HCEC 1CT (cell line): Measurements from ENCODE around the gene CNOT6.
"Not testable (repeated sequence)": the region's sequence is repeated elsewhere in the genome, so short reads cannot be mapped to it uniquely, and the experiment has no call there.

ENCODE experiments used
- DNase-seq: peaks from one replicate; pipeline ENCODE4 v3.0.0-alpha.2; 2017

The CNOT6 gene

DNA sequence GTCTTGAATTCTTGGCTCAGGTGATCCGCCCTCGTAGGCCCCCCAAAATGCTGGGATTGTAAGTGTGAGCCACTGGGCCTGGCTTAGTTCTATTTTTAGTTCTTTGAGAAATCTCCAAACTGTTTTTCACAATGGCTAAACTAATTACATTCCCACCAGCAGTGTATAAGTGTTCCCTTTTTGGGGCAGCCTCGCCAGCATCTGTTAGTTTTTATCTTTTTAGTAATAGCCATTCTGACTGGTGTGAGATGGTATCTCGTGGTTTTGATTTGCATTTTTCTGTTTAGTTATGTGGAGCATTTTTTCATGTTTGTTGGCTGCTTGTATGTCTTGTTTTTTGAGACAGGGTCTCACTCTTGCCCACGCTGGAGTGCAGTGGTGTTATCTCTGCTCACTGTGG is 28.2 kb downstream of the CNOT6 start:
- no peak for DNase-seq

DNA sequence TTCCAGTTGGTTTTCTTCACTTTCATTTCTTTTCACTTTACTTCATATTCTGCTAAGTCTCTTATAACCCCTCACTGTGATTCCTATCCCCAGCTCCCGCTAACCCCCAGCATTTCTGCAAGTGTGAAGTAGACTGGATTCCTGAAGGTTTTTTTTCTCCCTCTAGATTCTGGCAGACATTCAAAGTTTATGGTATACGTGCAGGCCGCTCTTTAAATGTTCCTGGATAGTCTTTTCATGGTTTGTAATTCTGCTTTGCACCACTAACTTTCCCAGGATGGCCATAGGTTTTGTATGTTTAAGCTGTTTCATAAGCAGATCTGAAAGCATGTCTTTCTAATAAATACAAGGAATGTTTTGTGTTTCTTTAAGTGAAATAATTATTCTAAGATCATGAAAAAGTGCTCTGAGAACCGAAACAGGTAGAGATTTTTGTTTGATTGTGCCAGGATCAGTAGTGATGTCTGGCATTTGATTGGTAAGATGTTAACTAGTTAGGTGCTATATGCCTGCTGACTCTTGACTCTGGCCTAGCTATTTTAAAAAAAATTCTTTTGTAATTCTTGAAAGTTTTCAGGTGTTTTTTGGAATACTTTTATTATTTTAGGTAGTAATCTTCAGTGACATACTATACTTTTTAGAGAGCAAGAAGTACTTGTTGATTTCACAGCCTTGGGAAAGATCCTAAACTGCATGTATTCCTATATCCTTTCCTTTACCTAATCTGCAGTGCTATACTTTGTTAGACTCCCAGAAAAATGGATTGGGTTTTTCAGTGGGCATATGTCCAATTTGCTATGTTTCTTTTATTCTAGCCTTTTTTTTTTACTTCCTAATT is 29.7 kb downstream of the CNOT6 start:
- no peak for DNase-seq

DNA sequence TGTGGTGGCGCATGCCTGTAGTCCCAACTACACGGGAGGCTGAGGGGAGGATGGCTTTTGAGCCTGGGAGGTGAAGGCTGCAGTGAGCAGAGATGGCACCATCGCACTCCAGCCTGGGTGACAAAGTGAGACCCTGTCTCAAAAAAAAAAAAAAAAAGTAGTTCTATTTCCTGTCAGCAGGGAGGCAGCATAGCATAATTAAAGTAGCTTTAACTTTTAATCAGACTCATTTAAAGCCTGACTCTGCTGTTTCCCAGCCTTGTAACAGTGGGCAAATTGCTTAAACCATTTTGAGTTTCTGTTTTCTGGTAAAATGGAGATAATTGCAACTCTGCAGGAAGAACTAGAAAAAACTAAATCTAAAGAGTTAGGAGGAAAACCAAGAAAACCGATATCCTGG is 31.2 kb downstream of the CNOT6 start:
- DNase-seq, result no peak

DNA sequence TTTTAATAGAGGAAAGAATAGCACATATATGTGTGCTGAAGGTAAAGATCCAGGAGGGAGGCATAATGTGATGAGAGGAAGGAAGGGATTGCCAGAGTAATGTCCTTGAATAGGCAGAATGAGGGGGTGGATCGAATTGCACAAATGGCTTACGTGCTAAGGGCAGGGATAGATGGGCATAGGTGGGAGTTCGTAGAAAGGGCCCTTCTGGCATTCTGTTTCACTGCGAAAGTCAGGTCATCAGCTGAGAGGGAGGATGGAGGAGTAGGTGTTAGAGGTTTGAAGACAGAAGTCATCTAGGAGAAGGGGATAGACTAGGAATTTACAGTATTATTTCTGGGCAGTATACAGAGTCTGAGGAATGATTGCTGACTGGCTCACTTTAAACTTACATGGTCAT is 32.1 kb downstream of the CNOT6 start:
- DNase-seq, result no peak

DNA sequence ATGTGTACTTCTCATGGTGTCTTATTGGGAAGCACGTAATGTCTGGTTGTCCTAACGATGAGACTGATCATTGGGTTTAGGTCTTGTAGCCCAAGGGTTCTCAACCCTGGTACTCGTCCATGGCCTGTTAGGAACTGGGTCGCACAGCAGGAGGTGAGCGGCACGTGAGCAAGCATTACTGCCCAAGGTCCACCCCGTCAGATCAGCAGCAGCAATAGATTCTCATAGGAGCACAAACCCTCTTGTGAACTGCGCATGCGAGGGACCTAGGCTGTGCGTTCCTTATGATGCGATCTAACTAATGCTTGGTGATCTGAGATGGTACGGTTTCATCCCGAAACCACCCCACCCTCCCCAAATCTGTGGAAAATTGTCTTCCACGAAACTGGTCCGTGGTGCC is 33.5 kb downstream of the CNOT6 start:
- DNase-seq, result no peak

DNA sequence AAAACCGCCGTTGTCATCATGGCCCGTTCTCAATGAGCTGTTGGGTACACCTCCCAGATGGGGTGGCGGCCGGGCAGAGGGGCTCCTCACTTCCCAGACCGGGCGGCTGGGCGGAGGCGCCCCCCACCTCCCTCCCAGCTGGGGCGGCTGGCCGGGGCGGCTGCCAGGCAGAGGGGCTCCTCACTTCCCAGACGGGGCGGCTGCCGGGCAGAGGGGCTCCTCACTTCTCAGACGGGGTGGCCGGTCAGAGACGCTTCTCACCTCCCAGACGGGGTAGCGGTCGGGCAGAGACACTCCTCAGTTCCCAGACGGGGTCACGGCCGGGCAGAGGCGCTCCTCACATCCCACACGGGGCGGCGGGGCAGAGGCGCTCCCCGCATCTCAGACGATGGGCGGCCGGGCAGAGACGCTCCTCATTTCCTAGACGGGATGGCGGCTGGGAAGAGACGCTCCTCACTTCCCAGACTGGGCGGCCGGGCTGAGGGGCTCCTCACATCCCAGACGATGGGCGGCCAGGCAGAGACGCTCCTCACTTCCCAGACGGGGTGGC is 36.9 kb downstream of the CNOT6 start:
- not testable (repeated sequence) for DNase-seq

DNA sequence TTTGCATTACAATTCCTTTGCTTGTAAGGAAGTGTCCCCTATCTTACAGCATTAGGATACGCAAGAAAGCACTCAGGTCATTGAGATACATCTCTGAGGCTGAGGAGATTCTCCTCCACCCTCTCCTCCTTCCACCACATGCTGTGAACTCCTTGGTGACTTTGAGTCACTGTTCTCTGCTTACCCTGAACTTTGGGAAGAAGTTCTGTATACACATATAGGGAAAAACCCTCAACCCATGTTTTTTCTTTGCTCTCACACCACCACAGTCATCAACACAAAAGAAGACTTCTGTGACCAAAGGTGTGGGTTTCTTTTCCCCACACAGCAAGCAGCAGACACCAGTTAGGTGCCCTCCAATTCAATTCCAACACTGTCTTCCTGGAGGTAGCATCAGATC is 38.1 kb downstream of the CNOT6 start:
- no peak for DNase-seq

DNA sequence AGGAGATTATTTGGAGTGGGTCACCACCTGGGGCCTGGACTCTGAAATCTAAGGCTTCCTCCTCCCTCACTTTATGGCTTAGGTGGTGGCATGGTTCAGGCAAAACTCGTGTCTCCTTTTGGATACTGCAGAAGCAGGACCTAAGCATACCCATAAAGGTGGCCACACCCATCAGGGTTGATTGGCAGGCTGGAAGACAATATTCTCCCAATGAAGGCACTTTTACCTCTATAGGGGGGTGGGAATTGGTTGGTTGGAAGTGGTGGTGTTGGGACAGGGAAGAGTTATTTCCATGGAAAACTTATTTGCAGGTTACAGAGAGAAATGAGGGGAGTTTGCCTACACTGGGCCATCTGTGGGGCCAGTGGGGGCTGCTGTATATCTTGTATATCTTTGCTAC is 39.7 kb downstream of the CNOT6 start:
- no peak for DNase-seq

DNA sequence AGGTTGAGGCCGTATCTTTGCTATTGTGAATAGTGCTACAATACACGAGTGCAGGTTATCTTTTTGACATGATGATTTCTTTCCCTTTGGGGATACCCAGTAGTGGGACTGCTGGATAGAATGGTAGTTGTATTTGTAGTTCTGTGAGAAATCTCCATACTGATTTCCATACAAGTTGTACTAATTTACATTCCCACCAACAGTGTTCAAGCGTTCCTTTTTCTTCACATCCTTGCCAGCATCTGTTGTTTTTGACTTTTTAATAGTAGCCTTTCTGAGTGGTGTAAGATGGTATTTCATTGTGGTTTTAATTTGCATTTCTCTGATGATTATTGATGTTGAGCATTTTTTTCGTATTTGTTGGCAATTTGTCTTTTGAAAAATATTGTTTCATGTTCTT is 41.4 kb downstream of the CNOT6 start:
- no peak for DNase-seq

DNA sequence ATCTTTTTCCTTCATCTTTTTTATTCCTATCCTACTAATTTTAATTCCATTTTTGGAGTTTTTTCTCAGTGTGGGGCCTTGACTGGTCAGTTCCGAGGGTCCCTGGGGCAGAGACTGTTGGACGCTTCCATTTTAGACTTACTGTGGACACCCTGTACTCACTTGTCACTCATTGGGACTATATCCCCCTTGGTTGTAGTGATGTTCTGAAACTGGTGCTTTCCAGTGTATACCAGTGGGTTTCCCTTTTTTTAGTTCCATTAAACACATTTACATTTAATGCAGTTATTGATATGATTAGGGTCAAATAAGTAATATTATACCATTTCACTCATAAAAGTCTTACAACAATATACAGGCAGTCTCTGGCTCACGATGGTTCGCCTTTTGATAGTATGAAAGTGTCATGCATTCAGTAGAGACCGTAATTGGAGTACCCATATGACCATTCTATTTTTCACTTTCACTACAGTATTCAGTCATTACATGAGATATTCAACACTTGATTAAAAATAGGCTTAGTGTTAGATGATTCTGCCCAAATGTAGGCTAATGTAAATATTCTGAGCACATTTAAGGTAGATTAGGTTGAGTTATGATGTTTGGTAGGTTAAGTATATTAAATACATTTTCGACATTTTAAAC is 46.0 kb downstream of the CNOT6 start:
- DNase-seq, result no peak

DNA sequence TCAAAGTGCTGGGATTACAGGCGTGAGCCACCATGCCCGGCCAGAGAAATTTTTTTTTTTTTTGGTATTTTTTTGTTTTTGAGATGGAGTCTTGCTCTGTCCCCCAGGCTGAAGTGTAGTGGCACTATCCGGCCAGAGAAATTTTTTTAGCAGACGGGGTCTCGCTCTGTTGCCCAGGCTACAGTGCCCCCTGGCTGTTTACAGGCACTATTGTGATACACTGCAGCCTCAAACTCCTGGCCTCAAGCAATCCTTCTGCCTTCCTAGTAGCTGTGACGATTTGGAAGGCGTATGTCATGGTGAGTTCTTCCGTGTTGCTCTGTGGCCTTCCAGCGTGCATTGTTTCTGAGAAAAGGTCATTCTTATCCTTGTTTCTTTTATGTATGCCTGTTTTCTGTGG is 47.5 kb downstream of the CNOT6 start:
- DNase-seq, result no peak

DNA sequence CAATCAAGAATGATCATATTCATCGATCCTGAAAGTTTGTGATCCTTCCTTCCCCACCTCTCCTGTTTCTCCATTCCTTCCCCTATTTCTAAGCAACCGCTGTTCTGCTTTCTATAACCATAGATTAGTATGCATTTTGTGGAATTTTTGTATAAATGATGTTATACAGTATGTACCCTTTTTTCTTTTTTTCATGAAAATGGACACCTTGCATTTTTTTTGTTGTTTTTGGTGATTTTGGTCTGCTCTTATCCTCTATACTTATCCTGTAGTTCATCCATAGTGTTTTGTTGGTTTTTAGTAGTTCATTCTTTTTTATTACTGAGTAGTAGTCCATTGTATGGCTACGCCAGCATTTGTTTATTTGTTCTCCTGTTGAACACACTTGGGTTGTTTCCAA is 51.1 kb downstream of the CNOT6 start:
- no peak for DNase-seq

DNA sequence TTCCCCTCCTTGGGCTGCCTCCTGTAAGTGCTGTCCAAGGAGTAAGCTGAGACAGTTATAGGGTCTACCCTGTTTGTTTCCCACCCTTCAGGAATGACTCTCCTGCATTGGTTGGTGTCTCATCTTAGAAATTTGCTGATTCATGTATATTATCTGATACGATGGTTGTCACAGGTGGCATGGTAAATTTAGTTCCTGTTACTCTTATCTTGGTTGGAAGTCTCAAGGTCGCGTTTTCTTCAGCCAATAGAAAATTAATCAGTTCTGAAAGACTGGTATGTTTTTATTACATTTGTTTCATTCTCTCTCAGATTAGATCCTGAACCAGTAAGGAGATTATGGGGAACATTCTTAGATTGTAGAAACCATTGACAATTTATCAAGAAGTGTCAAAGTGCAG is 54.4 kb downstream of the CNOT6 start:
- no peak for DNase-seq

DNA sequence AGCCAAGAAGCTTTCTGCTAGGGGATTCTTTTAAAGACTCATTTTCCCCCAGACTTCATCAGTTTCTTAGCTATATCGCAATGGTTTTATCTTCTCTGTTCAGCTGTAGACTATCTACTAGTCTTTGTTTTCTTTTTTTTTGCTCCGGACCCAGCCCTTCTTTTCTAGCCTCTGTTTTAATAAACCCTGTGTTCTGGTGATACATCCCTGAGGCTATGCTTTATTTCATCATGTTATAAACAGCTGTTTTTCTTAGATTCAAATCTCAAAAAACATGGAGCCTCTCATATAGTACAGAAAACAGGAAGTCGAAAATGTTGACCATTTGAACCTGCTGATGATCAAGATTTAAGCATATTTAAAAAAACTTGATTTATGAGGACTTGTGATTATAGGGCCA is 59.4 kb downstream of the CNOT6 start:
- no peak for DNase-seq

DNA sequence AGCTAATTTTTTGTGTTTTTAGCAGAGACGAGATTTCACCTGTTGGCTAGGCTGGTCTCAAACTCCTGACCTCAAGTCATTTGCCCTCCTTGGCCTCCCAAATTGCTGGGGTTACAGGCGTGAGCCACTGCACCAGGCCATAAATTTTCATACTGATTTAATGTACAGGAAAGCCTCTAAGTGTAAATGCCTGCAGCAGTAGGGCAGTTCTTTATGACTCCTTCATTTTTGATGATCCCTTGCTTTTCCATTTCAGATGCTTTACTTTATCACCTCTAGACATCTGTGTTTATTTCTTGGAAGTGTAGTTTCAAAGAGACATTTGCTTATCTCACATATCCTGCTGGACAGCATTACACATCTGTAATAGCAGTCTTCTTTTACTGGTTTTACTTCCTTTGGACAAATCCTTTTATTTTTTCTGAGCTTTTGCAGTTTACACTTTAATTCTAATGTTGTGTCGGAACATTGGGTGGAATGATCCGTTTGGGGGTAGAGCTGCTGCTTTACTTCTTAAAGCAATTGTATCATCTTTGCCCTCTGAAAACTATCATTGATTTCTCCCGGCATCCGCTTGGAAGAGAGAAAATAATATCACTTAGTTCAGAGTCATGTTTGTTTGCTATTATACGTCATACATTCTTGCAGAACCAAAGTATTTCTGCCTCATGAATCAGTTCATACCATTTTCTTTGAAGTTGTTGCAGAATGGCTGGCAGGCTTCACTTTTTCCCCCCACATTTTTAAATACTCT is 61.2 kb downstream of the CNOT6 start:
- DNase-seq, result no peak

DNA sequence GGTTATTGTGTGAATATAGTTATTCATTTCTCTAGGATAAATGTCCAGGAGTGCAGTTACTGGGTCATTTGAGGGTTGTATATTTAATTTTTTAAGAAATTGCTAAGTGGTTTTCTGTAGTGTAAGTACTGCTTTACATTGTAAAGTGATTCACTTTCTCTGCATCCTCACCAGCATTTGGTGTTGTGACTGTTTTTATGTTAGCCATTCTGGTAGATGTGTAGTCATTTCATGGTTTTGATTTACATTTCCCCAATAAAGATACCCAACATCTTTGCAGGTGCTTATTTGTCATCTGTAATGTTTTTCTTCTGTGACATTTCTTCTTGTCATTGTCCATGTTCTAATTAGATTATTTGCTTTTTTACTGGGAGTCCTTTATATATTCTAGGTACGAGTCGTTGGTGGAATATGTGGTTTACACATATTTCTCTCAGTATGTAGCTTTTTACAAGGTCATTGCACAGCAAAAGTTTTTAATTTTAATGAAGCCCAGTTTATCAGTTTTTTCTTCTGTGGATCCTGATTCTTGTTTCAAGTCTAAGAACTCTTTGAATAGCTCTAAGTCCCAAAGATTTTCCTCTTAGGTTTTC is 63.1 kb downstream of the CNOT6 start:
- peak; percentile 4 for DNase-seq

DNA sequence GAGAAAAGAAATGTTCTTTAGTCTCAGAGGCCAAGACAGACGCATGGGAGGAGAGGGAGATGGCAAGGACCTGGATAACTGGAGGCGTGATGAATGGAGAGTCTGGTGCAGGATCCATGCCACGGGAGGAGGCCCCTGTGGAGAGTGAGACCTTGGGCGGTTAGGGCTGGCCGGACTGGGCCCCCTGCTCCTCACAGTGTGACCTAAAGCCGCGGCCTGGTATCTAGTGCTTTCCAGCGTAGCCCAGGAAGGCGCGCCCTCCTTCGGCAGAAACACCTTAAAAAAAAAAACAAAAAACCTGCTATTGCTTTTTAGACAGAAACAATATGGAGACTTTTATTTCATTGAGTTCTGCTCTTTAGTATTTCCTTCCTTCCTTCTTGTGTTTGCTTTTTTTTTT is 64.1 kb downstream of the CNOT6 start:
- DNase-seq, result no peak

DNA sequence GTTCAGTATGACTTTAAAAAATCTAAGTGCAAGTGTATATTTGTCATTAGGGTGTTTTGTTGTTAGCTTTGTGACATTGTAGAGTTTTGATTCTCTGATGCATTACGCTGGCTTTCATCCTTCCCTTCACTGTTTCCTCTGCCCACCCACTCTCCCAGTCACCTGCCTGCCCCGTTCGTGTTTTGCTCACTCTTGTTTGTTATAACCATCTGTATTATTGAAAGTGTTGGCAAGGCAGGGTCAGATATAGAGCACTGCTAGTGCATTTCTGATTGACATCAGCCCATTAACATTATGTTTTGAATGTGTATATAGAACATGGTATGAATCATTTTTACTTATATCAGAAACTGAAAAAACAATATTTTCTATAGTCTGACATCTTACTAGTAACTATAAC is 69.8 kb downstream of the CNOT6 start:
- DNase-seq, result no peak

DNA sequence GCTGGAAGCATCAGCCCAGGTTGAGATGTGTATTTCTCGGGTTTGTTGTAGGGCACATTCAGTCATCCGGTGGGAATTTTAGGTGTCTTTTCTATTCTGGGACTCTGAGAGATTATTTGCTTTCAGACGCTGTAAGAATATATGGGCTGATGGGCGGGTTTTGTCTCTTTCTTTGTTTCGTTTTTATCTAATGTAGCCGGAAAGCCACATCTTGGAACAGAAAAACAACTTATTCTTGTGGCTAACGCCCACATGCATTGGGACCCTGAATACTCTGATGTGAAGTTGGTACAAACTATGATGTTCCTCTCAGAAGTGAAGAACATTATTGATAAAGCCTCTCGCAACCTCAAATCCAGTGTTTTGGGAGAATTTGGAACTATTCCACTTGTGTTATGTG is 74.7 kb downstream of the CNOT6 start:
- no peak for DNase-seq

DNA sequence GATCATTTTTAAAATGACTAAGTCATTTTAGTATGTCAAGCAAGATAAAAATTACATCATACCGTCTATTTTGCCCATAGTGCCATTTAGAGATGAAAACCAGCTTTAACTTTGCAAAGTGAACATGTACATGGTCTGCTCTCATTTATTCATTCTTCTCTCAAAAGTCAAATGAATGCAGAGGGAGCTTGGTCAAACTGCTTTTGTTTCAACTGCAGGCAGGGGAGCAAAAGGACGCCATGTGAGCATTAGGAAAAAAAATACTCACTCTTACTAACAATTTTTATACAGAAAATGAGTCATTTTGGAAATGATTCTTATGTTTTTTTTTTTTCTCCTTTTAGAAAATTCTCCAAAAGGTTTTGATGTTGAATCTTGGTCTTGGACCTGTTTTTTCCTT is 81.4 kb downstream of the CNOT6 start:
- no peak for DNase-seq

DNA sequence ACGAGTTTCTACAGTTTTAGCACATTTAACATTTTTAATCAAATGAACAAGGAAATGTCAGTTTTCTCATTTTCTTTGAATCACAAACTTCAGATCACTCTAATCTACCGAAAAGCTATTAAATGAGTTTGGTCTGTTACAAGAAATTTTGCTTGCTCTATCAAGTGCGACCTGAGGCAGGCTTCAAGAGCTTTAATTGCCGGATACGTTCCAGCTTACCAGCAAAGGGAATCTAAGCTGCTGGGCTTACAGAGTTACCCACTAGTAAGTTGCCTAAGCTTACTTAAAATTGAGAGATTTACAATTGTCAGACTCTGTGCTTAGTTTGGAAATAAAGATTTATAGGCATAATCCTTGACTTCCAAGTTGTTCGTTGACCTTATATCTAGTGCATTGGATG is 86.5 kb downstream of the CNOT6 start:
- DNase-seq, result no peak

DNA sequence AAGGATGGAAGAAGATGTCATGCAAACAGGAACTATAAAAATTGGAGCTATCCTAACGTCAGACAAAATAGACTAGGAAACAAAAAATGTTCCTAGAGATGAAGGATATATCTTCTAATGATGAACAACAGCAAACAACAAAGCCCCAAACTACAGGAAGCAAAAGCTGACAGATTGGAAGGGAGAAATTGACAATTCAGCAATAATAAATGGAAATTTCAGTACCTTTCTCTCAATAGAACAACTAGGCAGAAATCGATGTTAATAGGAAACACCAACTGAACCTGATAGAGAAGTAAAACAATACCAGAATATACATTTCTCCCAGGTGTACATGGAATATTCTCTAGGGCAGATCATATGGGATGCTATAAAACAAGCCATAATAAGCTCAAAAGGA is 89.6 kb downstream of the CNOT6 start:
- DNase-seq, result no peak

DNA sequence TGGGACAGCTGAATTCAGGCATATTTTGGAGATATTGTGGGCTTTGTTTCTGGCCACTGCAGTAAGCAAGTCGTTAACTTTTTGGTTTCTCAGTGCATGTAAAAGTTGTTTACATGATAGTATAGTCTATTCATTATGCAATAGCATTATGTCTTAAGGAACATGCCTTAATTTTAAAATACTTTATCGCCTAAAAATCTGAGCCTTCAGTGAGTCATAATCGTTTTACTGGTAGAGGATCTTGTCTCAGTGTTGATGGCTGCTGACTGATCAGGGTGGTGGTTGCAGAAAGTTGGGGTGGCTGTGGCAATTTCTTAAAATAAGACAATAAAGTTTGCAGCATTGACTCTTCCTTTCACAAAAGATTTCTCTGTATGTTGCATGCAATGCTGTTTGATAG is 92.0 kb downstream of the CNOT6 start:
- peak; percentile 5 for DNase-seq
